Measurements from ENCODE around the gene RBM8A.

RBM8A gene

GRCh38 chr1:145874646-145875045, 52.6 kb downstream of the RBM8A start:
- no peak for DNase-seq (ENCODE audit: low read depth)

- DNase-seq (ENCODE audit: low read depth), result no peak
Measured at GRCh38 chr1:145871994-145872924, 55.0 kb downstream of the RBM8A start.
